Activated CD8-positive, alpha-beta memory T cell treated with anti-CD3 and anti-CD28 coated beads, Interleukin-2, amount 50 U/mL, for 48 hours (primary cell): ENCODE data around the gene PELI3.
"Not testable (repeated sequence)": the region's sequence is repeated elsewhere in the genome, so short reads cannot be mapped to it uniquely, and the experiment has no call there.

ENCODE experiments used
- DNase-seq: peaks from one replicate; pipeline ENCODE4 v3.0.0-alpha.2; 2020

The PELI3 gene

GRCh38 chr11:66466225-66467033, at the start of gene PELI3:
TSS of gene PELI3 (plus strand) at chr11:66466905. CDS start at chr11:66468129, 1,224 bp downstream.
- peak; percentile 98 for DNase-seq

GRCh38 chr11:66417000-66417399, 49.7 kb upstream of the PELI3 start:
- DNase-seq, result no peak

GRCh38 chr11:66418168-66418985, 48.3 kb upstream of the PELI3 start:
- peak; percentile 86 for DNase-seq

GRCh38 chr11:66418986-66419308, 47.8 kb upstream of the PELI3 start:
- DNase-seq, result no peak

GRCh38 chr11:66419825-66420224, 46.9 kb upstream of the PELI3 start:
- no peak for DNase-seq

GRCh38 chr11:66420671-66421476, 45.8 kb upstream of the PELI3 start, which contains the start of gene NPAS4:
TSS of gene NPAS4 (plus strand) at chr11:66421035. CDS start at chr11:66421180, 145 bp downstream.
- DNase-seq, result no peak

- DNase-seq, result peak; percentile 98
Measured at GRCh38 chr11:66421492-66422205, 45.1 kb upstream of the PELI3 start.

GRCh38 chr11:66426314-66426713, 40.4 kb upstream of the PELI3 start:
- DNase-seq, result no peak

- no peak for DNase-seq
Measured at GRCh38 chr11:66428933-66429332, 37.8 kb upstream of the PELI3 start.

GRCh38 chr11:66429983-66430602, 36.6 kb upstream of the PELI3 start:
- peak; percentile 94 for DNase-seq

- not testable (repeated sequence) for DNase-seq
Measured at GRCh38 chr11:66431287-66431686, 35.4 kb upstream of the PELI3 start.

- DNase-seq, result not testable (repeated sequence)
Measured at GRCh38 chr11:66431871-66432329, 34.8 kb upstream of the PELI3 start.

GRCh38 chr11:66432597-66432996, 34.1 kb upstream of the PELI3 start:
- DNase-seq, result no peak

GRCh38 chr11:66437979-66438503, 28.7 kb upstream of the PELI3 start:
- DNase-seq, result peak; percentile 56

GRCh38 chr11:66438504-66439466, 27.9 kb upstream of the PELI3 start, which contains the start of gene MRPL11:
TSS of gene MRPL11 (minus strand) at chr11:66438848. CDS start at chr11:66438754, 94 bp downstream.
- peak; percentile 89 for DNase-seq

- DNase-seq, result not testable (repeated sequence)
Measured at GRCh38 chr11:66440101-66440939, 26.4 kb upstream of the PELI3 start.

GRCh38 chr11:66440940-66441282, 25.8 kb upstream of the PELI3 start:
- DNase-seq, result not testable (repeated sequence)

- no peak for DNase-seq
Measured at GRCh38 chr11:66443602-66444001, 23.1 kb upstream of the PELI3 start.

- no peak for DNase-seq
Measured at GRCh38 chr11:66447012-66447411, 19.7 kb upstream of the PELI3 start.
